Germinal center (tissue), 1 donor: Measurements from ENCODE around the gene BNIPL.

Experiments
- DNase-seq: peaks from one replicate; pipeline ENCODE4 v3.0.0; 2012; ENCODE audit warnings: mixed read lengths, low spot score

BNIPL gene

DNA sequence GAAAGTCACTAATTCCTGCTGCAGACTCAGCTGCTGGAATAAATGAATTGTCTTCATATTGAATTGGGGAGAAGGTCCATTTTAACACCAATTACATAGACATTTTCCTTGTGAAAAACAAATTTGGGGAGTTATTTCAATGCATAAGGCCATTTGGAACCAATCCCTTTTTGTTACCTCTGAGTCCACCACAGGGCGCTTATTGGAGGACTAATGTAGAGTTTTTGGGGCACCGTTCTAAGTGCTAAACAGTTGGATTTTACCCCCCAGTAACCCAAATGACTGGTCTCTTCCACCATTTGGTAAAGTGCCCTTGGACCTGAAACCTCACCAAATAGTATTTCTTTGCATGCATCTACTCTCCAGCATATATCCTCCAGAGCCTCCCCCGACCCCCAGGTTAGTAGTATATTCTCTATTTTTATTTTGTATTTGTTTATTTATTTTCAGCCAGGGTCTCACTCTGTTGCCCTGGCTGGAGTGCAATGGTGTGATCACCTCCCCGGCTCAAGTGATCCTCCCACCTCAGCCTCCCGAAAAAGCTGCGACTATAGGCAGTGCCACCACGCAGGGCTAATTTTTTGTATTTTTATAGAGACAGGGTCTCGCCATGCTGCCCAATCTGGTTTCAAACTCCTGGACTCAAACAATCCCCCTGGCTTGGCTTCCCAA is 26.6 kb upstream of the BNIPL start:
- DNase-seq, result no peak

DNA sequence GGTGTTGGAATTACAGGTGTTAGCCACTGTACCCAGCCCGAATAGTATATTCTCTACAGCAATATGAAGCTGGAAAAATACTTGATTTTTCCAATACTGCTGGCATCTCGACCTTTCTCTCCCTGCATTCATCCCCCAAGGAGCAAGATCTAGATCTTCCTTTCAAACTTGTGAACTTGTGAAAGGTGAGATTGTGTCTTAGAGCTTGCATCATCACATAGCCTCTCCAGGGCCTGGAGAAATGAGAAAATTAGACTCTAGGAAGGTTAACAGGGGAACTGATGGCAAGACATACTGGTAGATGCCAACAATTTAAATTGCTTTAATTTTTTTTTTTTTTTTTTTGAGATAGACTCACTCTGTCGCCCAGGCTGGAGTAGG is 26.1 kb upstream of the BNIPL start:
- no peak for DNase-seq

DNA sequence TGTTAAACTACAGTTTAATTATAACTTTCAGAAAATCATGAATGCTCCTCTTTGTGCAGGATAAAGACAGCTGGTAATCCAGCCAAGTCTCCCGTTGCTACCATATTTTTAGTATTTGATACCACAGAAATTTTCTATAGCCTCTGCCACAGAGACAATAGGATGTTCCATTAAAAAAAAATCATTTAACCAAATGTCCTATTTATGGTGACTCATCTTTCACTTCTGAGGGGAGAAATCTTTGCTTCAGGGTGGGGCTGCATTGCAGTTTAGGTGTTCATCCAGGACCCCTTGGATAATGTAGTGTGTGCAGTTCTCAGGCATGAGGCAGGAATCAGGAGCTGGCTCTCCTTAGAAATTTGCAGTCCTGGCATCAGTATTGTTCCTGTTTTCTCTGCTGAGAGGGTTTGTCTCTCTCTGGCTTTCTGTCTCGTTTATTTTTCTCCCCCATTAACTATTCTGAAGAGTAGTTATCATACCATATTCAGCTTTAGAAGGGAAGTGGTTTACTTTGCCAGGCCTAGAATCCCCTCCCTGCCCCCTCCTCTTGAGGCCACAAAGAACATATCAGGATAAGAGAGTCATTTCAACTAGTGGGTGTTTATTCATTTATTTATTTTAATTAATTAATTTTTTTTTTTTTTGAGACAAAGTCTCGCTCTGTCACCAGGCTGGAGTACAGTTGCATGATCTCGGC is 25.1 kb upstream of the BNIPL start:
- no peak for DNase-seq

DNA sequence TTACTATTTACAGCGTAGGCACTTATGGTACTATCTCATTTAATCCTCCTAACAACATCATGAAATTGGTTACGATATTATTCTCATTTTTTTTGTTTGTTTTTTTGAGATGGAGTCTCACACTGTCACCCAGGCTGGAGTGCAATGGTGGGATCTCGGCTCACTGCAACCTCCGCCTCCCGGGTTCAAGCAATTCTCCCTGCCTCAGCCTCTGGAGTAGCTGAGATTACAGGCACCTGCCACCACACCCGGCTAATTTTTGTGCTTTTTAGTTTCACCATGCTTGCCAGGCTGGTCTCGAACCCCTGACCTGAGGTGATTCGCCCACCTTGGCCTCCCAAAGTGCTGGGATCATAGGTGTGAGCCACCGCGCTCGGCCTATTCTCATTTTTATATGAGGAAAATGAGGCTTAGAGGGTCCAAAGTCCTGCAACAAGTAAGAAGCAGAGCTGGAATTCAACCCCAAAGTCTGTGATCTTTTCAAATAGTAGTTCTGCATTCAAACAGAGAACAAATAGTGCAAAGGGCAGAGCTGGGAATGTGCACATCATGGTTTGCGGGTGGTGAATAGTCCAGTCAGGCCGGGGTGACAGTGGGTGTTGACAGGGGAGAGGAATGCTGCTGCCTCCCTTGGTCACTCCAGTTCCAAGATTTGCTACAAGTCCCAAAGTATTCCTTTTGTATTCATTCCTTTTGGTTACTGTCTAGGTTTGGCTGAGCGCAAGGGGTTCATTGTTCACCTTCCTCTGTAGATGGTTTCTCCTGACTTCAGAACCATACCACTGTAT is 23.5 kb upstream of the BNIPL start:
- DNase-seq, result no peak

DNA sequence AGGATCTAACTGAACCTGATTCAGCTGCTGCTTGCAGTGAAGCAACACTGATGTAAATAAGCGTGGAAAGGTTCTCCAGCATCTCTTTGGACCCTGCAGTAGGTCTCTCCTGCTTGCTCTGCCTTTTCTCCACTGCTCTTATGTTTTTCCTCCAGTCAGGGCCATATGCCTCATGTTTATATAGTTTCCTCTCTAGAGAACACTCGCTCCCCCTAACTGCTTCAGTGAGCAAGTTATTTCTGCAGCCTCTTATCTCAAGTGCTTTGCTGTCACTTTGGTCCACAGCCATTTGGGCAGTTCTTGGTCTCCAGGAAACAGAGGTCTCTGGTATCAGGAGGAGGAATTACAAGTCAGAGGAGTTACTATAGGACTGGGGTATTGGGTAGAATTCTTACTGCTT is 22.9 kb upstream of the BNIPL start:
- DNase-seq, result no peak

DNA sequence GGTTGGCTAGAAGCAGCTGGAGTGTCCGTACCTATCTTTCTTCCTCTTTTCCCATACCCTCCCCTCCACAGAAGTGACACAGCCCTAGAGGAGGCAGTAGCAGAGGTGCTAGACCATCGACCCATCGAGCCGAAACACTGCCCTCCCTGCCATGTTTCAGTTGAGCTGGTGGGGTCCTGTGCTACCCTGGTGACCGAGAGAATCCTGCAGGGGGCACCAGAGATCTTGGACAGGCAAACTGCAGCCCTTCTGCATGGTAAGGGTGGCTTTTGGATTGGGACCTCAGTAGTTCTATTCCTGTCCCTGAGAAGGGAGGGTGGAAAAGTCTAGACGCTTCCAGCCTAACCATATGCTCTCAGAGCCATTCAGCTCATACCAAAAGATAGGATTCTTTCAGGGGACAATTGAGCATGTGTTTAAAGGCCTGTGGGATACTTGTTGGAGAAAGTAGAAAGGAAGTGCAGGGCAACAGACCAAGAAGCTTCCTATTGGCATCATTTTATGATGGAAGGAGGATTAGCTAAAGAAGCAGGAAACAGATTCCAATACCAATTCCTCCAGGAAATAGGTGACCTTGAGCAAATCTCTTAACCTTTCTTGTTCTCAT is 11.7 kb upstream of the BNIPL start:
- DNase-seq, result peak; percentile 78

DNA sequence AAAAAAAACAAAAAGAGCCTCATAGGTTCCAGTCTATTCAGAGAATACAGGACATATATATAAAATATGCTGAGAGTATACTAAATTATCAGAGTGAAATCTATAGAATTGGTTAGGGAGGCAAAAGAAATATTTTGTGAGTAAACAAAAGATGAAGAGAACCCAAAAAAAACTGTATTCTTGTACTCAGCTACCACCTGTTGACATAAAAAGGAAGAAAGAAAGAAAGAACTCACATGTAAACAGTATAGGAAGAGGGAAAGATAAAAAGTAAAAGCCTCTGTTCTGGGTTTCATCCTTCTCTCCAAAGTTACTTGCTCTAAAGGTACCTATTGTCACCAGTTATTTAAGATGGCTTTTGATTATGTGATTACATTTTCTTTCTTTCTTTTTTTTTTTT is 9.9 kb upstream of the BNIPL start:
- no peak for DNase-seq

DNA sequence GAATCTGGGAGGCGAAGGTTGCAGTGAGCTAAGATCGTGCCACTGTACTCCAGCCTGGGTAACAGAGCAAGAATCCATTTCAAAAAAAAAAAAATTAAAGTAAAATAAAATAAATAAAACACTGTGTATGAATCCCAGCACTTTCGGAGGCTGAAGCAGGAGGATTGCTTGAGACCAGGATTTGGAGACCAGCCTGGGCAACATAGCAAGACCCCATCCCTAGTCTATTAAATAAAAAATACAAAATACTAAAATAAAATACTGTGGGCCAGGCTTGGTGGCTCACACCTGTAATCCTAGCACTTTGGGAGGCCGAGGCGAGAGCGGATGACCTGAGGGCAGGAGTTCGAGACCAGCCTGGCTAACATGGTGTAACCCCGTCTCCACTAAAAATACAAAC is 4.2 kb upstream of the BNIPL start:
- DNase-seq, result no peak

DNA sequence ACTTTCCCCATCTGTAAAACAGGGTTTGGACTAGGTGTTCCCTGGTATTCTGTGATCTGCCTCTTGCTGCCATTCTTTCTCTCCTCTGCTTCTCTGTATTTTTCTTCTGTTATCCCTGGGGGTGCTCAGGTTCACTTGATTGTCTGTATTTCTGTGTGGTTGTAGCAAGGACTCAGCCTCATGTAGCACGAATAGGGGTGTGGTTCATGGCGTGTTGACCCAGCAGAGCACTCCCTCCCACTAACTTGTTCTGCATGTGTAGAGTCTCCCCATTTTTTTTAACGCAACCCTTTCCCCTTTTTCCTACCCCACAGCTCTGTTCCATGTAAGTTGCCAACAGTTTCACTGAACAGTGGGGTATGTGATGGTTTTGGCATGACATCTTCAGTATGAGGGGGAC is 1.2 kb upstream of the BNIPL start:
- no peak for DNase-seq

DNA sequence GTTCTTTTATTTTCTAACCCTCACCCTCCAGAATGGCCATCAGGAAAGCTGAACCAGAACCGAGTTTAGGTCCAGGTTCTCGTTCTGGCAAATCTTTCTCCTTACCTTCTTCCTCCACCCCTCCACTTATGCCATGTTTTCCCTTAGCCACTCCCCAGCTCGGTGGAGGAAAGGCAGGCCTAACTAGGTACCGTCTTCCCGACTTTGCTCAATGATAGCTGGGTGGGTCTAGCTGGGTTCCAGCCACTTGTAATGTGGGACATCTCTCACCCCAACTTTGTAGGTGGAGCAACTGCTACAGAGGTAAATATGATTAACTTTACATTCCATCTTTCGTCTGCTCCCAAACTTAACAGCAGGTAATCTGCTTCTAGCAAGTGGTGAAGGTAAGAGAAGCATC is 646 bp downstream of the BNIPL start:
- DNase-seq, result no peak

DNA sequence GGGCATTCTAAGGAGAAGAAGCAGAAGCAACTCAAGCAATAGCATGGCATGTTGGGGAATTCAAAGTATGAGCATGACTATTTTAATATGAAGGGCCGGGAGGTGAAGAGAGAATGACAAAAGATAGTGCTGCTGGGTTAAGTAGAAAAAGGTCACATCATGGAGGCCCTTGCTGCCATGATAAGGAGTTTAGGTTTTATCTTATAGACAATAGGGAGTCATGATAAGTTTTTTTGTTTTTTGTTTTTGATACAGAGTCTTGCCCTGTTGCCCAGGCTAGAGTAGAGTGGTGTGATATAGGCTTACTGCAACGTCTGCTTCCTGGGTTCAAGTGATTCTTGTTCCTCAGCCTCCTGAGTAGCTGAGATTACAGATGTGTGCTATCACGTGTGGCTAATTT is 3.1 kb downstream of the BNIPL start:
- DNase-seq, result no peak

DNA sequence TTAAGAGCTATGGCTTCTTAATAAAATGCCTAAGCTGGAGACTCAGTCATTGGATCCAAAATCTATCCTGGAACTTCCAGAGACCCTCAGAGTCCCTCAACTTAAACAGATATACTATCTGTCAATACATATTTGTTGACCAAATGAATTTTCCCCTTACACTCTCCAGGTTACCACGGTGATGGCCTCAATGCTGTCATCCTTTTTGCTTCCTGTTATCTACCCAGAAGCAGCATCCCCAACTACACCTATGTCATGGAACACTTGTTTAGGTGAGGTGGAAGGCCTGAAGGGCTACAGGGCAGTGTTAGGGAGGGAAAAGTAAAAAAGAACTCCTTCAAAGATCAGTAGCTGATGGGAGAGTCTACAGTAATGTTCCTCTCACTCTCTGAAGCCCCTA is 6.8 kb downstream of the BNIPL start:
- no peak for DNase-seq

DNA sequence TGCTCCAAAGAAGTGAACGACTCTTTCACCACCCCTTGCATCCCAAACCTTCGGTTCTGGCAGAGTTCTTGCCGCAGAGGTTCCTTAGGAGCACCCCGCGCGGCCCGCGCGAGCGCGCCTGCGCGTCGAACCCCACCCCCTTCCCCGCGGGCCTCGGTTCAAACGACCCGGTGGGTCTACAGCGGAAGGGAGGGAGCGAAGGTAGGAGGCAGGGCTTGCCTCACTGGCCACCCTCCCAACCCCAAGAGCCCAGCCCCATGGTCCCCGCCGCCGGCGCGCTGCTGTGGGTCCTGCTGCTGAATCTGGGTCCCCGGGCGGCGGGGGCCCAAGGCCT is 11.2 kb downstream of the BNIPL start, which contains the start of gene C1orf56:
C1orf56 (plus strand) TSS at position 161 of the 334 bp plus-strand sequence; CDS start at position 258, 97 bp downstream.
- peak; percentile 88 for DNase-seq

DNA sequence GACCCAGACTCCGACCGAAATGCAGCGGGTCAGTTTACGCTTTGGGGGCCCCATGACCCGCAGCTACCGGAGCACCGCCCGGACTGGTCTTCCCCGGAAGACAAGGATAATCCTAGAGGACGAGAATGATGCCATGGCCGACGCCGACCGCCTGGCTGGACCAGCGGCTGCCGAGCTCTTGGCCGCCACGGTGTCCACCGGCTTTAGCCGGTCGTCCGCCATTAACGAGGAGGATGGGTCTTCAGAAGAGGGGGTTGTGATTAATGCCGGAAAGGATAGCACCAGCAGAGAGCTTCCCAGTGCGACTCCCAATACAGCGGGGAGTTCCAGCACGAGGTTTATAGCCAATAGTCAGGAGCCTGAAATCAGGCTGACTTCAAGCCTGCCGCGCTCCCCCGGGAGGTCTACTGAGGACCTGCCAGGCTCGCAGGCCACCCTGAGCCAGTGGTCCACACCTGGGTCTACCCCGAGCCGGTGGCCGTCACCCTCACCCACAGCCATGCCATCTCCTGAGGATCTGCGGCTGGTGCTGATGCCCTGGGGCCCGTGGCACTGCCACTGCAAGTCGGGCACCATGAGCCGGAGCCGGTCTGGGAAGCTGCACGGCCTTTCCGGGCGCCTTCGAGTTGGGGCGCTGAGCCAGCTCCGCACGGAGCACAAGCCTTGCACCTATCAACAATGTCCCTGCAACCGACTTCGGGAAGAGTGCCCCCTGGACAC is 11.7 kb downstream of the BNIPL start:
- DNase-seq, result peak; percentile 84

DNA sequence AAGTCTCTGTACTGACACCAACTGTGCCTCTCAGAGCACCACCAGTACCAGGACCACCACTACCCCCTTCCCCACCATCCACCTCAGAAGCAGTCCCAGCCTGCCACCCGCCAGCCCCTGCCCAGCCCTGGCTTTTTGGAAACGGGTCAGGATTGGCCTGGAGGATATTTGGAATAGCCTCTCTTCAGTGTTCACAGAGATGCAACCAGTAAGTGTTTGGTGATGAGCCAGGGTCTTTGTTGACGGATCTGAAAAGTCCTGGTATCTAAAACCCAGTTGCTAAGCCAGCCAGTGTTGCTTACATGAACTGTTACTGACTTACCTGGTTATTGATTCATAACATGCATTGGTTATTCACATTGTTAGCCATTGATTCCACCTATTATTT is 12.3 kb downstream of the BNIPL start:
- no peak for DNase-seq

DNA sequence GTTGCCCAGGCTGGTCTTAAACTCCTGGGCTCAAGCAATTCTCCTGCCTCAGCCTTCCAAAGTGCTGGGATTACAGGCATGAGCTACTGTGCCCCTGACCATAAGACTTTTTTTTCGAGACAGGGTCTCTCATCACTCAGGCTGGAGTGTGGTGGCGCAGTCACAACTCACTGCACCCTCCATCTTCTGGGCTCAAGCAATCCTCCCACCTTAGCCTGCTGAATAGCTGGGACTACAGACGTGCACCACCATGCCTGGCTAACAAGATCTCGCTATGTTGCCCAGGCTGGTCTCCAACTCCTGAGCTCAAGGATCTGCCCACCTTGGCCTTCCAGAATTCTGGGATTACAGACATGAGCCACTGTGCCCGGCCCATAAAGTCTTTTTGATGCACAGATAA is 13.1 kb downstream of the BNIPL start:
- DNase-seq, result no peak

DNA sequence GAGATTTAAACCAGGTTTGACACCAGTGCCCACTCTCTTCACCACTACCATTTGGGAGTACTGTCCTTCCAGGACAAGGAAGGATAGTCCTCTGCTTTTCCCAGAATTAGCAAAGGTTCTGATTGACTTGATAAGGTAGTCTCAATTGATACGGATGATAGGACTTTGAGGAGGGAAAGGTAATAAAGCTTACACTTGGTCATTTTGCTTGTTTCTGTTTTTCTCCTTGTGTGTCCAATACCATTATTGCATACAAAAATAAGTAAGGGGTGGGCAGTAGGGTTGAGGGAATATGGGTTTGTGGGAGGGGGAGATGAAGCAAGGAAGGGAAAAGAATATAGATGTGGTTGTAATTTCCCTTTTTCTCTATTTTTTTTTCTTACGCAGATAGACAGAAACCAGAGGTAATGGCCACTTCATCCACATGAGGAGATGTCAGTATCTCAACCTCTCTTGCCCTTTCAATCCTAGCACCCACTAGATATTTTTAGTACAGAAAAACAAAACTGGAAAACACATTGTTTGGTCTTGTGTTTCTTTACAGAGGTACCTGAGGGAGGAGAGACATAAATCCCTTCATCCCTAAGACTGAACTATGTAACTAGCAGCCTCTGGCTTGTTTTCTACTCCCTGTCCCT is 13.8 kb downstream of the BNIPL start:
- DNase-seq, result no peak

DNA sequence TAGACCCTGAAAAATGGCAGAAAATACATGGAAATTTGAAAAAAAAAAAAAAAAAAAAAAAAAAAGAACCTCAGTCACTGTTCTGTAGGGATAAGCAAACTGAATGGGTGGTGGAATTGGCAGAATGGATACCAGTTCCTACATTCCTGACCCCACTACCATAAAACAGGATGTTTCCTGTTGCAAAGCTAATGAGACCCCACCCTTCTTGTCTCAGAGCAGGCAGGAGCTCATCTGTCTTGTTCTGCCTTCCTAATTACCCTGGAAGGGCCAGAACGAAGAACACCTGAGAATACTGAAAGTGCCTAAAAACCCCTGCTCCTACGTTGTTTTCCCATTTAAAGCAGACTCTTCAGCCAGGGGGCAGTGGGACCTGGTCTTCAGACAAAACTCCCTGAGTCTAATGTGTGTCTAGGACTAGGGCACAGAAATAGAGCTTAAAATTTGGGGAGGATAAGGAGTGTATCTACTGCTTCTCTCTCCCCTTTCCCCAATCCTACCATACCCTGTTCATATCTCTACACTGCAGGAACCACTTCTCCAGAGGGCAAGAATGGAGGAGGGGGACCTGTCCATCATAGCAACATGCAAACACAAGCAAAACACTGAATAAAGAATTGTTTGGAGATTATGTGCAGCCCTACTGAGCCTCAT is 15.1 kb downstream of the BNIPL start:
- no peak for DNase-seq

DNA sequence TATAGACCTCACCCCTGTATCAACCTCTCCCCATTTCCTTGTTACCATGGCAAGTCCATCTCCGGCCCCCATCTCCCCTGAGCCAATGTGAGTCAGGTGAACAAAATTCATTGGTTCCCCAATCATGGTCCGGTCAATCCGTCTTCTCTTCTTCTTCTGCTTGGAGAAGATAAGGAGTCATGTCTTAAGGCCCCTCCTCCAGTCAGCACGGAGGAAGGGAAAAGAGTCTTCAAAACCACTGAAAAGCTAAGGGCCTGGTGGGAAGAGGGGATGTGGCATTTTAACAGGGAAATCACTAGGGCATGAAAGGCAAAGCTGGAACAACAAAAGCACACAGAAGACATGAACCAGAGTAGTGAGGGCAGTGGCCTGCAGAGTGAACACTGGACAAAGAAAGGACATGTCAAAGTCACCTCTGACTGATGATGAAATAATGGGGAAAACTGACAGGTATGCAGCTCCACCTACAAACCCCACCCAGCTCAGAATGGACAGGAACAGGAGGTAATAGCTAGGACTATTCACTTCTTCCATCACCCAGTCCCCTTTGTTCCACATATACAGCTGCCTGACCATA is 18.7 kb downstream of the BNIPL start:
- no peak for DNase-seq

DNA sequence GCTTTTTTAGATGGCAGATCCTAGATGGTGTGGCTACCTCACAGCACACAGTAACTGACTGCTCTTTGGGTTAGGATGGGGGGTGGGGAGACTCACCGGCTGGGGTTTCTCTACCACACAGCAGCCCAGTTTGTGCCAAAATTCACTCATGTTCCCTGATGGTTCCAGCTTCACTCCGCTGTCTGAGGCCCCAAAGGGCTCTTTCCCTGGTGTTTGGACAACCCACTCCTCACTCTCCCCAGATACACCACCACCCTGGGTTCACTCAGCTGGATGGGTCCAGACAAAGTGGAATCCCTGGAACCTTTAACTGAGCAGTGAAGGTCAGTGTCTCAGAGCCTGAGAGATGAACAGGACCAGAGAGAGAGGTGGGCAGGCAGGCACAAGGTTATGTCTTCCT is 19.2 kb downstream of the BNIPL start:
- DNase-seq, result no peak

DNA sequence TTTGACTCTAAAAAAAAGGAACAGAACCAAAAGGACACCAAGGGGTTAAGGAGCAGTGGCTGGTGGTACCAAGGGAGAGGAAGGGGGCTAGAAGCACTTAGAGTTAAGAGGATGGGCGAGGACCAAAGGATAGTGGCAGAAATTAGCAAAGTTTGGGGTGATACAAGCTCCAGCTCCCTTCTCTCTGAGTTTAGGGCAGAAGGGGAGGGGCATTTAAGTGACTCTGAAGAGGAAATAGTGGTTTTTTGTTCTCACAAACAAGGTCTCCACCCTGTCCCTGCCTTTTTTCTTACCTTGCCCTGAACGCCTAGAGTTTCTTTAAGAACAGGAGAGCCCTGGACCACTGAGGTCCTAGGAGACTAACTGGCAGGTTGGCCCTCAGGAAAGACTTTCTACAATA is 19.8 kb downstream of the BNIPL start:
- DNase-seq, result no peak
